Lower leg skin (tissue), 3 donors: ENCODE results near the gene EPHA4.

ENCODE experiments used
- CTCF ChIP-seq, 3 donors: fragments of 450-650 bp; IDR thresholded peaks; one replicate each; pipeline ENCODE4 v1.5.1; 2016; ENCODE audit warnings: antibody characterized with exemption in 3 of 3, mild to moderate bottlenecking in 3 of 3, moderate library complexity in 2 of 3
- POLR2A ChIP-seq, 2 donors: fragments of 450-650 bp; IDR thresholded peaks; one replicate each; pipeline ENCODE4 v1.6.1; 2016 to 2017; ENCODE audit warnings: antibody characterized with exemption in 2 of 2, mild to moderate bottlenecking in 1 of 2, moderate library complexity in 1 of 2

DNA sequence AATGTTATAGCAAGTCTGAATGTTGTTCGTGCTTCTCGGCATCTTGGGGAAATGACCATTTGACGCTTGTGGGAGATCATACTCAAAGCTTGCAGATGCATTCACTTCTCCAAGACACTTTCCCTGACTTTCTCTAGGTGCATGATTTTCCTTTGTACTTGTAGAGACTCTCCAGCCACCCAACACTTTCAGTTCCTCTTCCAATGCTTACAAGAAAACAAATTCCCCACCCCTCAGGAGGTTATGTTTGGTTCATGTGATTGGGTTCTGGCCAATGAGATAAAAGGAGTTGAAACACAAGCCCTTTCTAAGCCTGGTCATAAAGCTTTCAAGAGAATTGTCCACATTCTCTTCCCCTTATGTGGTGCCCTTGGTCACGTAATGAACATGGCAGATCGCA is 156.3 kb downstream of the EPHA4 start:
- TF ChIP-seq POLR2A (IDR thresholded peaks at IDR 0.05) = no peak
- TF ChIP-seq CTCF (IDR thresholded peaks at IDR 0.05) = no peak
